Glutamatergic neuron (in vitro differentiated cells): ENCODE results near the gene IL17RE. TPM values are rescaled to one million over a fixed set of nuclear protein-coding genes. Genes with fewer than 3 reads are reported as not detected.
A peak's percentile ranks its signal among the peaks of the same experiment; 100 is the strongest.
"Not testable (repeated sequence)": the region's sequence is repeated elsewhere in the genome, so short reads cannot be mapped to it uniquely, and the experiment has no call there.

Experiments
- DNase-seq: peaks from one replicate; pipeline ENCODE4 v3.0.0; 2022
- H3K27ac Mint-ChIP-seq: one replicate; pipeline ENCODE4 v1.8.0; 2020; ENCODE audit warnings: mild to moderate bottlenecking, mixed read lengths, inconsistent platforms; ENCODE audit not compliant: unreplicated experiment
- H3K27me3 Mint-ChIP-seq: one replicate; pipeline ENCODE4 v1.8.0; 2020; ENCODE audit warnings: mild to moderate bottlenecking, moderate library complexity, mixed read lengths, inconsistent platforms; ENCODE audit not compliant: unreplicated experiment
- H3K36me3 Mint-ChIP-seq: one replicate; pipeline ENCODE4 v1.8.0; 2020; ENCODE audit warnings: mild to moderate bottlenecking, mixed read lengths, inconsistent platforms; ENCODE audit not compliant: unreplicated experiment
- H3K4me1 Mint-ChIP-seq: one replicate; pipeline ENCODE4 v1.8.0; 2020; ENCODE audit warnings: mild to moderate bottlenecking, low read depth, mixed read lengths, inconsistent platforms; ENCODE audit not compliant: unreplicated experiment
- H3K4me3 Mint-ChIP-seq: one replicate; pipeline ENCODE4 v1.8.0; 2020; ENCODE audit warnings: mild to moderate bottlenecking, mixed read lengths, inconsistent platforms; ENCODE audit not compliant: unreplicated experiment
- H3K9me3 Mint-ChIP-seq: one replicate; pipeline ENCODE4 v1.8.0; 2020; ENCODE audit warnings: mild to moderate bottlenecking, moderate library complexity, mixed read lengths, inconsistent platforms; ENCODE audit not compliant: unreplicated experiment
- total RNA-seq: library from RNA; stranded (reverse); fragmentation: NEBNext Ultra II Directional; extraction: Animal tissue kit (Norgen Biotek cat#: 25700); gene quantifications from one replicate; pipeline ENCODE4 v1.2.1, GENCODE V29; 2021; ENCODE audit not compliant: unreplicated experiment
- TF ChIP-seq, protein P1 (sequence below): fragments of 200-600 bp; sonication (generic); IDR thresholded peaks from one replicate; pipeline ENCODE4 v1.5.0; 2021; ENCODE audit not compliant: partially characterized antibody, unreplicated experiment

The IL17RE gene
- total RNA-seq, 1 donor from 2014 or later, result 3.9 TPM

DNA sequence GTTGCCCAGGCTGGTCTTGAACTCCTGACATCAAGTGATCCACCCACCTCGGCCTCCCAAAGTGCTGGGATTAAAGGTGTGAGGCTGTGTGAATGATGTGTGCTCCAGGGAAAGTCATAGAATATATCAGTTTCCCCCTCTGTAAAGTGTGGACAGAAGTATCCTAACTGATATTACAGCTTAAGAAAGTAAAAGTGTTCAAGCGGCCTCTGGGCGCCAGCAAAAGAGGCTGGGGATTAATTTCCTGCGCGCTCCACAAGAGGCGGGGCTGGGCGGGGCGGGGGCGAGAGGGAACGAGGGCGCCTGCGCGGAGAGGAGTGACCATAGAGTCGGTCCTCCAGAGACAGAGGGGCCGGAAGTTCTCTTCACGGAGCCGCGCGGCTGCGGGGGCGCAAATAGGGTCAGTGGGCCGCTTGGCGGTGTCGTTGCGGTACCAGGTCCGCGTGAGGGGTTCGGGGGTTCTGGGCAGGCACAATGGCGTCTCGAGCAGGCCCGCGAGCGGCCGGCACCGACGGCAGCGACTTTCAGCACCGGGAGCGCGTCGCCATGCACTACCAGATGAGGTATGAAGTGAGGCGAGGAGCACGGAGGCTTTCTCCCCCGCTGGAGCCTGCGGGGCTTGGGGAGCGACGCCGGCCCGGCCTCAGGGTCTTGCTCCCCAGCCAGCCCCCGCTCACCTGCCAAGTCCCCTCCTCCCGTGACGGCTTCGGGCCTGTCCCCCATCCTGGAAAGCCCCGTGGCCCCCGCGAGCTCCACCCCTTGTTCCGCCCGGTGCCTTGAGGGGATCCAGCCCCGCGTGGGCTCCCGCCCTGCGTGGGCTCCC is 12.2 kb upstream of the IL17RE start, which contains the start of gene JAGN1:
Gene JAGN1, plus strand, starts transcription at position 362 of the 823 bp plus-strand sequence. Its CDS starts 113 bp downstream, at position 475.
- Mint-ChIP-seq H3K27ac (peak within 1 kb of the TSS; percentile 95), H3K27me3 (peaks cover 2% of the 10 kb centered on the region), H3K4me1 (peaks cover 4% of the 10 kb centered on the region), H3K4me3 (peak within 1 kb of the TSS; percentile 94), H3K9me3 (peaks cover 5% of the 10 kb centered on the region), H3K36me3 (no peaks in the 10 kb centered on the region)
- peak; percentile 91 for DNase-seq
- TF ChIP-seq, protein P1, sequence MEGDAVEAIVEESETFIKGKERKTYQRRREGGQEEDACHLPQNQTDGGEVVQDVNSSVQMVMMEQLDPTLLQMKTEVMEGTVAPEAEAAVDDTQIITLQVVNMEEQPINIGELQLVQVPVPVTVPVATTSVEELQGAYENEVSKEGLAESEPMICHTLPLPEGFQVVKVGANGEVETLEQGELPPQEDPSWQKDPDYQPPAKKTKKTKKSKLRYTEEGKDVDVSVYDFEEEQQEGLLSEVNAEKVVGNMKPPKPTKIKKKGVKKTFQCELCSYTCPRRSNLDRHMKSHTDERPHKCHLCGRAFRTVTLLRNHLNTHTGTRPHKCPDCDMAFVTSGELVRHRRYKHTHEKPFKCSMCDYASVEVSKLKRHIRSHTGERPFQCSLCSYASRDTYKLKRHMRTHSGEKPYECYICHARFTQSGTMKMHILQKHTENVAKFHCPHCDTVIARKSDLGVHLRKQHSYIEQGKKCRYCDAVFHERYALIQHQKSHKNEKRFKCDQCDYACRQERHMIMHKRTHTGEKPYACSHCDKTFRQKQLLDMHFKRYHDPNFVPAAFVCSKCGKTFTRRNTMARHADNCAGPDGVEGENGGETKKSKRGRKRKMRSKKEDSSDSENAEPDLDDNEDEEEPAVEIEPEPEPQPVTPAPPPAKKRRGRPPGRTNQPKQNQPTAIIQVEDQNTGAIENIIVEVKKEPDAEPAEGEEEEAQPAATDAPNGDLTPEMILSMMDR, result no peak

DNA sequence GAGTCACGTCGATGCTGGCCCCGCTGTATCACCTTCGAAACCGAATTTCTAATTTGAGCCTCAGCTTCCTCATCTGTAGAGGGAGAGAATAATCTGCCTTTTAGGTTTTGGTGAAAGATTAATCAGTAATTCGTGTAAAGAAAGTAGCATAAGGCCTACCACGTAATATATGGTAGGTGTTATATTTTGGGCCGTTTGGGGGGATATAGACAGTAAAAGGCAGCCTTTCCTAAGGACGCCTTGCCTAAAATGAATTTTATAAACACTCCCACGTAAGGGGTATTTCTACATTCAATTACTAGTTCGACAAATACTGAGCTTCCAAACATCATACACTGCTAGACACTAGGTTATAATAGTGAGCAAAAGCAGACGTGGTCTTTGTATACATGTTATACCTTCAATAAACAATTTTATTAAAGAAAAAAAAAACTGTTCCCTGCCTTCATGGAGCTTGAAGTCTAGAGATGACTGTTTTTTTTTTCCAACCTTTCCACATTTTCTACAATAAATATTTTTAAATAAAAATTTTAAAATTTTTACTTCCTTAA is 11.5 kb upstream of the IL17RE start:
- H3K4me3 Mint-ChIP-seq, result peak overlapping the region; percentile 94
- H3K27ac Mint-ChIP-seq, result peak overlapping the region; percentile 80
- H3K4me1 Mint-ChIP-seq, result peaks cover 4% of the 10 kb centered on the region

DNA sequence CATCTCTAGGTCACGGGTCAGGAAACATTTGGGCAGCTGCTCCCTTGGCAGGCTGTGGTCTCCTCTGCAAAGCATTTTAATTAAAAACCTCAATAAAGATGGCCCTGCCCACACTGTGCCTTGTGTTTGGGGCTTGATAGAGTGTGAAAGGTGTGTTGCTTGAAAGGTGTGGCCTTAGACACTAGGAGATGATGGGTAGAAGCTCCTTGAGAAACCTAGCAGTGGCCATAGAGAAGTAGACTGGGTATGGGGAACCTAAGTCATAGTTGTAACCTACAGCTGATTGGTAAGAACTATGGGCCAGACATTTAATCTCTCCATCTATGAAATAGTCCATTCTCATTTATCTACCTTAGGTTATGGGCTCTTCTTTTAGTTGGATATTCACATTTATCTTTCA is 8.9 kb upstream of the IL17RE start:
- TF ChIP-seq, protein P1, result no peak
- no peak overlapping the region for H3K27ac Mint-ChIP-seq
- H3K4me3 Mint-ChIP-seq, result no peak overlapping the region

More for the DNA sequence above, 11.5 kb upstream of the IL17RE start:
- DNase-seq, result no peak
- TF ChIP-seq, protein P1, result no peak
- H3K9me3 Mint-ChIP-seq, result peaks cover 5% of the 10 kb centered on the region
- peaks cover 2% of the 10 kb centered on the region for H3K27me3 Mint-ChIP-seq
- H3K36me3 Mint-ChIP-seq, result no peaks in the 10 kb centered on the region

DNA sequence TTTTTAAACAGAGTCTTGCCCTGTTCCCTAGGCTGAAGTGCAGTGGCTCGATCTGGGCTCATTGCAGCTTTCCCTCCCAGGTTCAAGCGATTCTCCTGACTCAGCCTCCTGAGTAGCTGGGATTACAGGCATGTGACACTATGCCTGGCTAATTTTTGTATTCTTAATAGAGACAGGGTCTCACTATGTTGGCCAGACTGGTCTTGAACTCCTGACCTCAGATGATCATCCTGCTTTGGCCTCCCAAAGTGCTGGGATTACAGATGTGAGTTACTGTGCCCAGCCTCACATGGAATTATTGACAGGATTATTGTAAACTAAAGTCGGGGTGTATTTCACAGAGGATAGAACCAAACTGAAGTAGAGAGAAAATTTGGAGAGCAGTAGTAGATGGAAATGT is 6.9 kb upstream of the IL17RE start:
- not testable (repeated sequence) for H3K9me3 Mint-ChIP-seq, DNase-seq, H3K4me3 Mint-ChIP-seq, H3K27me3 Mint-ChIP-seq, H3K27ac Mint-ChIP-seq, H3K4me1 Mint-ChIP-seq, H3K36me3 Mint-ChIP-seq

More for the DNA sequence above, 8.9 kb upstream of the IL17RE start:
- no peak for DNase-seq
- Mint-ChIP-seq H3K4me1 (peaks cover 2% of the 10 kb centered on the region), H3K9me3 (peaks cover 5% of the 10 kb centered on the region), H3K36me3 (no peaks in the 10 kb centered on the region), H3K27me3 (peaks cover 5% of the 10 kb centered on the region)

DNA sequence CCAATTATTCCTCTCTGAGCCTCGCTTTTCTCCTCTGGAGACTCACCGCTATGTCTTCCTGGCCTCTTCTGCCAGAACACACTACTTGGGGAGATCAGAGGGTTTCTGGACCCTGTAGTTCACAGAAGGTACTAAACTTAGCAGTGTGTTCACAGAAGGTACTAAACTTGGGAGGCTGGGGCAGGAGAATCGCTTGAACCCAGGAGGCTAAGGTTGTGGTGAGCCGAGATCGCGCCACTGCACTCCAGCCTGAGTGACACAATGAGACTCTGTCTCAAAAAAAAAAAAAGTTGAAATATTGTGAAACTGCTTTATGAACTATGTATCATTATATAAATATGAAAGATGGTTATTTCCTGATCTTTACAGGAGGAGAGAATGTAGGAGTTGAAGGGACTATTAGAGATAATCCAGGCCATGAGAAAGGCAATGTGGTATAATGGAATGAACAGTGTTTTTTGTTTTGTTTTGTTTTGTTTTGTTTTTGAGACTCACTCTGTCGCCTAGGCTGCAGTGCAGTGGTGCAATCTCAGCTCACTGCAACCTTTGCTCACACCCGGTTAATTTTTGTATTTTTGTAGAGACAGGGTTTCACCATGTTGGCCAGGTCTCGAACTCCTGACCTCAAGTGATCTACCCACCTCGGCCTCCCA is 5.8 kb upstream of the IL17RE start:
- DNase-seq, H3K27me3 Mint-ChIP-seq: not testable (repeated sequence)

More for the DNA sequence above, 5.8 kb upstream of the IL17RE start:
- not testable (repeated sequence) for H3K9me3 Mint-ChIP-seq, H3K4me3 Mint-ChIP-seq, H3K36me3 Mint-ChIP-seq, H3K4me1 Mint-ChIP-seq, H3K27ac Mint-ChIP-seq
